ENCODE data around the gene FOXO4.

Gene FOXO4

DNA sequence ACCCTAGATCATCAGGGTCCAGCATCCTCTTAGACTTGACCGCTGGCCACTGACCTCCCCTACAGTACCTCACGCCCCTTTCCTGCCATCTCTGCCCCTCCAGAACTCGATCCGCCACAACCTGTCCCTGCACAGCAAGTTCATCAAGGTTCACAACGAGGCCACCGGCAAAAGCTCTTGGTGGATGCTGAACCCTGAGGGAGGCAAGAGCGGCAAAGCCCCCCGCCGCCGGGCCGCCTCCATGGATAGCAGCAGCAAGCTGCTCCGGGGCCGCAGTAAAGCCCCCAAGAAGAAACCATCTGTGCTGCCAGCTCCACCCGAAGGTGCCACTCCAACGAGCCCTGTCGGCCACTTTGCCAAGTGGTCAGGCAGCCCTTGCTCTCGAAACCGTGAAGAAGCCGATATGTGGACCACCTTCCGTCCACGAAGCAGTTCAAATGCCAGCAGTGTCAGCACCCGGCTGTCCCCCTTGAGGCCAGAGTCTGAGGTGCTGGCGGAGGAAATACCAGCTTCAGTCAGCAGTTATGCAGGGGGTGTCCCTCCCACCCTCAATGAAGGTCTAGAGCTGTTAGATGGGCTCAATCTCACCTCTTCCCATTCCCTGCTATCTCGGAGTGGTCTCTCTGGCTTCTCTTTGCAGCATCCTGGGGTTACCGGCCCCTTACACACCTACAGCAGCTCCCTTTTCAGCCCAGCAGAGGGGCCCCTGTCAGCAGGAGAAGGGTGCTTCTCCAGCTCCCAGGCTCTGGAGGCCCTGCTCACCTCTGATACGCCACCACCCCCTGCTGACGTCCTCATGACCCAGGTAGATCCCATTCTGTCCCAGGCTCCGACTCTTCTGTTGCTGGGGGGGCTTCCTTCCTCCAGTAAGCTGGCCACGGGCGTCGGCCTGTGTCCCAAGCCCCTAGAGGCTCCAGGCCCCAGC lies 5.2 kb downstream of the FOXO4 start:
- DNase-seq, result no peak

DNA sequence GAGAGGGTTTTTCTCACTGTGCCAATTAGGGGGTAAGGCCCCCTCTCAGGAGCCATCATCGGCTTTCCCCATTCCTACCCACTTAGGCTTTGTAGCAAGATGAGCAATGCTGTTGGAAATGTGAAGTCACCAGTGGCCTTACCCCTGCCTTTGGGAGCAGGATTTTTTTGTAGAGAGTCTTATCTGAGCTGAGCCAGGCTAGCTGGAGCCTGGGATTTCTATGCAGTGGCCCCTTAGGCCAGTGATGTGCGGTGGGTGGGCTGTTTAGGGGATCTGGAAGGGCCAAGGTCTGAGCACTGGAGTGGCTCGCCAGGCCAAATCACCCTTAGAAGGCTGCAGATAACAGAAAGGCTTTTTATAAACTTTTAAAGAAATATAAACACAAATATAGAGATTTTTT lies 6.6 kb downstream of the FOXO4 start:
- no peak for DNase-seq

DNA sequence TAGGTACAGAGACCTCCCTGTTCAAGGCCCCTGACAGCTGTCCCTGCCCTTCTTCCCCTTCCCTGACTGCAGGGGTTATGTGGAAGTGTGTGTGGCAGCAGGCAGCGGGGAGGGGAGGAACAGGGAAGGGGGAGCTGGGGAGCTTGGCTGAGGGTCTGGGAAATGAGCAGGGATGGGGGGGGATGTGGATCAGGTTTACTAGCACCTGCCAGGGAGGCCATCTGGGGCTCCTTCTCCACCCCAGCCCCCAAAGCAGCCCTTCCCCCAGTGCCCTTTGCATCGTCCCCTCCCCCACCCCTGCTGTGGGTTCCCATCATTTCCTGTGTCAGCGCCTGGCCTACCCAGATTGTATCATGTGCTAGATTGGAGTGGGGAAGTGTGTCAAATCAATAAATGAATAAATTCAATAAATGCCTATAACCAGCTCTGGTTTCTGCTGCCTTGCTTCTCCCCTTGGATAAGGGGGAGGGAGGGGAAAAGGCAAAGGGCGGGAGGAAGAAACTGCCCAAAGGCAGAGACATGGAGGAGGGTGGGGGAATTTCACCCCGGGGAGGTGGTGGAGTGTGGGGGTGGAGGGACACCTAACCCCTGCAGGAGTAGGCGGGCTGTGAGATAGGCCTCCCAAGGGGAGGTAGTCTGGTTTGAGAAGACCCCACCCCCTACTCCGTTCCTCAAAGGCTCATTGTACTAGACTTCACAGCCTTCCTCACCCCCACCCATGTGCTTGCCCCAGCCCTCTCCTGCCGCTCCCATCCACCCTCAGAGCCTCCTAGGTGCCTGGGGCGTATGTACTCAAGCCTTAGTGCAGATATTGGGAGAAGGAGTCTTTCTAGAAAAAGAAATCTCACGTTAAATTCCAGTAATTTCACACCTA lies 7.7 kb downstream of the FOXO4 start:
- DNase-seq, result peak; percentile 71

DNA sequence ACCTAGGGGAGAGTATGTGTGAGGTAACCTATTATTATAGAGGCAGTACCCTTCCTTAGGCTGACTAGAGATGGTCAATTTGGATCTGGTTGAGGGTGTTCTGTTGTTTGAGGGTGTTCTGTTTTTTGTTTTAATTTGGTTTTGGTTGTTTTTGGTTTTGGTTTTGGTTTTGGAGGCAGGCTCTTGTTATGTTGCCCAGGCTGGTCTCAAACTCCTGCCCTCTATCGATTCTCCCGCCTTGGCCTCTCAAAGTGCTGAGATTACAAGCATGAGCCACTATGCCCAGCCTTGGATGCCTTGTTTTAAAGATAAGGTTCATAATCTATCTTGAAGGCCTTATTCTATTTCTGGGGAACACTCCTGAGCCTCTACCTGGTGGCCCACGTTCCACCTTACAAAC lies 10.0 kb downstream of the FOXO4 start:
- no peak for DNase-seq

DNA sequence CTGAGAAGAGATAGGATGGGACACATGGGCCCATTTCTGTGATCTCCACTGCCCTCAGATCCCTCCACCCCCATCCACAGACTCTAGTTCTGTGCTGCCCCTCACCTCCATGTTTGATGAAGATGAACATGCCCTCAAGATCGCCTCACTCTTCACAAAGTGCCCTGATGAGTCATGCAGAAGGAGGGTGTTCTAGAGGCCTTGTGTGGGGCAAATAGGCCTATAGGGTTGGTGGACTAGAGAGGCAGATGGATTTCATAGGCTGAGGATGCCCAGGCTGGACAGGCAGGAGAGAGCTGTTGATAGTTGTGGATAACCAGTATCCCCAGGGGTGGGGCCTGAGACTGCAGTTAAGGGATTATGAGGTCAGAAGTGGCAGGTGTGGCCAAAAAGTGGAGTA lies 10.8 kb downstream of the FOXO4 start, which contains the start of gene CXorf65:
TSS of gene CXorf65 (minus strand) at position 314 of the 400 bp plus-strand sequence. CDS start at position 130, 184 bp downstream.
- DNase-seq, result peak; percentile 65

DNA sequence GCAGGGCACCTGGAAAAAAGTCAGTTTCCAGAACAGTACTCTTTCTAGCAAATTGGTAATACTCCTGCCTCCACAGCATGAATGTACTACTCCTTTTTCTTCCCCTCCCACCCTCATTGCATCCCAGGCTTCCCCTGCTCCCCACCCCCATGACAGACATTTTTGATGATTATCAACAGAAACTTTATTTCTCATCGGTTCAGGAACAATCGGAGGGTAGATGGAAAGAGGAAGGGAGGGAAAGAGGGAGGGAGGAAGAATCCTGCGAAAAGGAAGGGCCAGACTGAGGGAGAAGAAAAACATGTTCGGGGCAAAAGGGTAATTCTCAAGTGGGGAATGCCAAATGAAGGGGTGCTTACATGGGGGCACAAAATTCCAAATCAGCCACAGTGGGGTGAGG lies 11.6 kb downstream of the FOXO4 start:
- no peak for DNase-seq

DNA sequence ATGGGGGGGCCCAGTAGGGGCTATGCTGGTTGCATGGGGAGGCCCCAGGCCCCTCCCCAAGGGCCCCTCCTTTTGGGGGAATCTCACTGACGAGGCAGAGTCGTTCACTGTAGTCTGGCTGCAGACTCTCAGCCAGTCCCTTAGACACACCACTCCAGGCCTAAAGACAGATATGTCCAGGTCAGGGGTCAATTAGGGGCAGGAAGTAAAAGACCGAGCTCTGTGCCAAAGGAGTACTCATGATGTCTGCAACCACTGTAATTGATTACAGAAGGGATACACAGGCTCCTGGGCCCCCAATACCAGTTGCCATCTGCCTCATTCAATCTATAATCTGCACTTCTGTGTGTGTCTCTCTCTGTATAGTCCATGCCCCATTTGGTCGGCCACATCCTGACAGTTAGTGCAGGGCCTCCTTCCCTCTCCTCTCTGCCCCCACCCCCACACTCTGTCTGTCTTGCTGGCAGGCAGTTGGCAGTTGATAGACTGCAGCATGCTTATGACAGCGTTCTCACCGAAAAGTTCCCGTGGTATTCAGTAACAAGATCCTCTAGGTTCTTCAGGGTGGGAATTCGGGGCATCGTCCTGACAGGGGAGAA lies 12.2 kb downstream of the FOXO4 start:
- DNase-seq, result peak; percentile 68

DNA sequence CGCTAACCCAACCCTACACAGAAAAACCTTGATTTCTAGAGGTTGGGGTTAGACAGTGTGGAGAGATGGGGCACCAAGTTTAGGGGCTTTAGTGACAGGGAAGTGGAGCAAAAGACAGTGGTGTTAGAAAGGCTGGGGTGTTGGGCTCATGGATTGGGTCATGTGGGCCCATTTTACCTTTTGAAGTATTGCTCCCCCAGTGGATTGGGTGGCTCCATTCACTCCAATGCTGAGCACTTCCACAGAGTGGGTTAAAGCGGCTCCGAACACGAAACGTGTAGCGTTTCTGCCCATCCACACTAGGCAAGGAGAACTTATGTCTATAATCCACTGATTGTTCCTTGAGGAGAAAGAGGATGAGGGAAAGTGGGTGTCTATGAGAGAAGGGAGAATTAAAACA lies 13.4 kb downstream of the FOXO4 start:
- DNase-seq, result no peak

DNA sequence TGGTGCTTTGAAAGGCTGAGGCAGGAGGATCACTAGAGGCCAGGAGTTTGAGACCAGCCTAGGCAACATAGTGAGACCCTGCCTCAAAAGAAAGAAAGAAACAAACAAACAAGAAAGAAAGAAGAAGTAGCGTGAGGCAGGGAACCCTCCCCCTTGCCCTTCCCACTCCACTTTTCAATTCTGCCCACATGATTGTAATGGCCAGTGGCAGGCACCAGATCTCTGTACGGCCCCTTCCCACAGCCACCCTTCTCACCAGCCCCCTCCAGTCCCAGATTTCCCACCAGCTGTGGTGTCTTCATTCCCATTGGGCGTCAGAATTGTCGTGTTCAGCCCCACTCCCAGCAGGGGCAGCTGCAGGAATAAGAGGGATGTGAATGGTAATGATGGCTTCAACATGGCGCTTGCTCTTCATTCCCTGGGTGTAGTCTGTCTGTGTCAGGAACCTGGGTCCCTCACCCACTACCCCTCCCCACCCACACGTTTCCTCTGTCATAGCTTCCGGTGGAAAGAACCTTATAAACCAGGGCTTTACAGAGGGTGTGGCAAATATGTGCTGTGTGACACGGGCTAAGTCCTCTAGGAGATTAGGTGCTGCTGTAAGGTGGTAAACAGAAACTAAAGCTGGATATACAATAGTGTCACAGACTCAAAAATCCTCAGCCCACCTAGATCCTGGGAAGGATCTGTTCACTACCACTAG lies 15.6 kb downstream of the FOXO4 start, which contains the start of gene IL2RG:
TSS of gene IL2RG (minus strand) at position 437 of the 703 bp plus-strand sequence. CDS start at position 399, 38 bp downstream.
- peak; percentile 93 for DNase-seq

DNA sequence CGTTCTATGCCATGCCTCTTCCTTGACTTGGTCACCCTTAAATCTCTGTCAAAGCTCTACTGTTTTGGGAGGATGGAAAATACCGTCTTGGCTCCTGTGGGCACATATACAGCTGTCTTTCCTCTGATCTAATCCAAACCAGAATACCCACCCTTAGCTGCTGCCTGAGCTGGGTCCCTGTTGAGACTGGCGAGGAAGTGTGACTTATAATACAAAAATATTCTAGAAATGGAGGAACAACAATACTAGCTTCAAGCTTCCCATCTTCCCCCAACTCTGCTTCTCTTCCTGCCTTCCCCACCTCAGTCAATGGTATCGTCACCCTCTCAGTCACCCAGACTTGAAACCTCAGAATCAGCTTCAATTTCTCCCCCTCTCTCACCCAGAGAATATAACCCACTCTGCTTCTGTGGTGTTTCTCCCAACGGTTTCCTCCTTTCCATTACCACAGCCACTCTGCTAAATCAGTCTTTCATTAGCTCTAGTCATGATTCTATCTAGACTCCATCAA lies 16.3 kb downstream of the FOXO4 start:
- DNase-seq, result peak; percentile 53

DNA sequence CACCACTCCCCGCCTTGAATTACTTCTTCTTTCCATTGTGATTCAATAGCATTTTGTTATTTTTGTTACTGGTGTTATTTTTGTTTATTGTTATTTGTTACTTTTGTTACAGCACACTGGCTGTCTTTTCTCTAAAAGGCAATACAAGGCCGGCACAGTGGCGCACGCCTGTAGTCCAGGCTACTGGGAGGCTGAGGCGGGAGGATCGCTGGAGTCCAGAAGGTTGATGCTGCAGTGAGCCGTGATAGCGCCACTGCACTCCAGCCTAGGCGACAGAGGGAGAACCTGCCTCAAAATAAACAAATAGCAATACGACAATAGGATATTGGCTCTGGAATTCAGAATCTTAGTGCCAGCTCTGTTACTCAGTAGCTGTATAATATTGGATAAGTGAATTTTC lies 21.7 kb downstream of the FOXO4 start:
- DNase-seq, result no peak

DNA sequence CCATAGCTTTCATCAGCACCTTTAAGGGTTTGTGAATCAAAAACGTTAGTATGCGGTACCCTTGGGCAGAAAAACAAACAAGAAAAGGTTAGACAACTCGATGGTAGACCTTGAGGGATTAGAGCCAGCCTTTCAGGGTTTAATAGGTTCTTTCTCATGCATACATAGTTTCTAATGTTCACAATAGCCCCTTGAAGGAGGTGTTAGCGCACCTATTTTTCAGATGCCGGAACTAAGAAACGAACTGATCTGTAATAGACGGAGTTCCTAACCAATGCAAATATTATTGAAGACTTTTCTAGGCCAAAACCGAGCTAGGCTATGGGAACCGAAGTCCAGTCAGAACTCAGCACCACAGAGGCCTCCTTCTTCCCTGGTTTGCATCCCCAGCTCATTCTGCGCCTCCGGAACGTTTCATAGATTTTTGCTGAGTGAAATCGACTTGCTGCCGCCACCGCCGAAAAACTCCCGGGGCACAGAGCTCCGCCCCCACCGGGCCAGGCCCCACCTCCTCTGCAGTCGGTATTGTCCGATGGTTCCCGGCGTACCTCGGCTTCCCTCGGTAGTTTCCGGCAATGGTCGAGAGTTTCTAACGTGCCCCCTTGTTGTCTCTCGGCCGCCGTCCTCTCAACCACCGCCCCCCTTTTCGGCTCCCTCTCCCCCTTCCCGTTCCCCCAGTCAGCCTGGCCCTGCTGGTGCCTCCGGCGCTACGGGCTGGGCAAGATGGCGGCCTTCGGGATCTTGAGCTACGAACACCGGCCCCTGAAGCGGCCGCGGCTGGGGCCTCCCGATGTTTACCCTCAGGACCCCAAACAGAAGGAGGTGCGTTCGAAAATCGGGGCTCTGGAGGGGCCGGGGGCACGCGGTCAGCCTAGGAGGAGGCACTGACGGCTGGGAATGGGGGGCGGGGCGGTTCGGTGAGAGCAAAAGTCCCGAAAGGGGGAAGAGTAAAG lies 22.7 kb downstream of the FOXO4 start, which contains the start of gene MED12:
TSS of gene MED12 (plus strand) at position 565 of the 953 bp plus-strand sequence. CDS start at position 724, 159 bp downstream.
- peak; percentile 86 for DNase-seq

DNA sequence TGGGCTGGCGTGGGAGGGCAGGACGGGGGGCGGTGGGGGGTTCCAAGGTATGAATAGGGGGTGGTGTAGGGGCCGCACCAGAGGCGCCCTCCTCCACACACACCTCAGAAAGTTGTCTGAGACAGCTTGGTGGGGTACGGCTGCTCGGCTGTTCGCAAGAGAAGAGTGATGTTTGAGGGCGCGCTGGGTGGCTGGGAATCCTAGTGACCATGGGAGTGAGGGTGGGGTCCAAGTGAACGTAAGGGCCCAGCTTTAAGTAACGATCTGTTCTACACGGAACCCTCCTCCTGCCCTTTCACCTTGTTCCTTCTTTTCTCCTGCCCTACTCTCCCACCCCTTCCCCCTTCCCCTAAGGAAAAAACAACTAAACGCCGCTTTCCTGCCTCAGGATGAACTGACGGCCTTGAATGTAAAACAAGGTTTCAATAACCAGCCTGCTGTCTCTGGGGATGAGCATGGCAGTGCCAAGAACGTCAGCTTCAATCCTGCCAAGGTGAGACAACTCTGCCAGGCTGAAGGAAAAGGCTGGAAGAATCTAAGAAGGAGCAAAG lies 23.4 kb downstream of the FOXO4 start:
- no peak for DNase-seq

DNA sequence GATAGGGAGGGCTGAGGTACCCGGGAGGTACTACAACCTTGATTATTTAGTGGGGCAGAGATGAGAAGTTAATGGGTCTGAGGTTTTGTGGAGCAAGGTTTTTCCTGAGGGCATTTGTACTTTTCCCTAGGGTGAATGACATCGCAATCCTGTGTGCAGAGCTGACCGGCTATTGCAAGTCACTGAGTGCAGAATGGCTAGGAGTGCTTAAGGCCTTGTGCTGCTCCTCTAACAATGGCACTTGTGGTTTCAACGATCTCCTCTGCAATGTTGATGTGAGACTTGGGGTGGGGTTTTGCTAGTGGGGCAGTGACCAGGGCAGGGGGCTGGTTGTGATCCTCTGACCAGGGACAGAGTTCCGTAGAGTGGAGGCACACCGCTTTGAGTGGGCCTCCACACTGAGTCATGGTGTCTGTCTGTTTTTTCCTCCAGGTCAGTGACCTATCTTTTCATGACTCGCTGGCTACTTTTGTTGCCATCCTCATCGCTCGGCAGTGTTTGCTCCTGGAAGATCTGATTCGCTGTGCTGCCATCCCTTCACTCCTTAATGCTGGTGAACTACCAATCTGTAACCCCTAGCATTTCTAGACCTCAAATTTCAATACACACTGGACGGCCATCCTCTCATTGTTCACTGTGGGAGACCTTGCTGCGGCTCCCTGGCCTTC lies 32.6 kb downstream of the FOXO4 start:
- no peak for DNase-seq

DNA sequence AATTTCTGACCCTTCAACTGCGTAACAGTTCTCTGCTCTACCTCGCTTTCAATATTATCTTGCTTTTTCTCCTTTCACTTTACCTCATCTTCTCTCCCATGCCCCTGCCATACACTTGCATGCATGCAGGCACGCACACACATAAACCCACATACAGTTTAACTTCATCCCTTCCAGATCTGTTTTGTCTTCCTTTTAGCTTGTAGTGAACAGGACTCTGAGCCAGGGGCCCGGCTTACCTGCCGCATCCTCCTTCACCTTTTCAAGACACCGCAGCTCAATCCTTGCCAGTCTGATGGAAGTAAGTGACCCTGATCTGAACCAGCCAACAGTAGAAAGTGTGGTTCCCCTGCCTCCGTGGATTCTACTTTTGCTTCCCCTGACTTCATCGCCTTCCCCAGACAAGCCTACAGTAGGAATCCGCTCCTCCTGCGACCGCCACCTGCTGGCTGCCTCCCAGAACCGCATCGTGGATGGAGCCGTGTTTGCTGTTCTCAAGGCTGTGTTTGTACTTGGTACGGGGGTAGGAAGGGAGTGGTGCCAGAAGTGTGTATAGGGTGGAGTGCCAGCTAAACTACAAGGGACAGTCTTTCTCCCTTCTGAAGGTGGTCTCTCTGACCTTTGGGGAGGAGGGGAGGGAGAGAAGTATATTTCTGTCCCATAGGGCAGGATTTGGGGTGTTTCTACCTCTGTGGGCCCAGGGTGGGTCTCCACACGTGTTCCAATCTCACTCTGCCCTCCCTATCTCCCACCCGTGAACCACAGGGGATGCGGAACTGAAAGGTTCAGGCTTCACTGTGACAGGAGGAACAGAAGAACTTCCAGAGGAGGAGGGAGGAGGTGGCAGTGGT lies 33.5 kb downstream of the FOXO4 start:
- DNase-seq, result peak; percentile 80

DNA sequence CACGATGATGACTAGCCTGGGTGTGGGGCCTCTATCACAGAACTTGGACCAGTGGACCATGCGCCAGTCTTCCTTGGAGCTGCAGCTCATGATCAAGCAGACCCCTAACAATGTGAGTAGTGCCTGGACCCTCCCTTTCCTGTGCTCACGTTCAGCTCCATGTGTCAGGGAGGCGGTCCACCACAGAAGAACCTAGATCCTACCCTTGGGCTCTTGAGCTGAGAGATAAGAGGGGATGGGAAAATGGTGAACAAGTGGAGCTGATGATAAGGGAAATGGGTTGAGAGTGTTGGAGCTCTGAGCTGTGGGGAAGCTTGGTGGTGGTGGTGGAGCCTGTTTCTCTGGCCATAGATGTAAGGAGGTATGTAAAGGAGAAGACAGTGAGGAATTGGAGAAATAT lies 35.9 kb downstream of the FOXO4 start:
- no peak for DNase-seq

DNA sequence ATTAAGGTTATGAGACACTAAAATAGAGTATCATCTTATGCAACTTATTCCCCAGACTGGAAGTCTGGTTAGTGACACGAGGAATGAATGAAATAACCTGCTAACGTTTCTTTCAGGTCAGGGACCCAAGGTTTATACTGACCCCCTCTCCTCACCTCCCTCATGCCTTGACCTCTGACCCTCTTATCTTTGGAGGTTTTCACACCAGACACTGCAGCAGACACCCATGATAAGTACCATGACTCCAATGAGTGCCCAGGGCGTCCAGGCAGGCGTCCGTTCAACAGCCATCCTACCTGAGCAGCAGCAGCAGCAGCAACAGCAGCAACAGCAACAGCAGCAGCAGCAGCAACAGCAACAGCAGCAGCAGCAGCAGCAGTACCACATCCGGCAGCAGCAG lies 44.8 kb downstream of the FOXO4 start:
- no peak for DNase-seq

DNA sequence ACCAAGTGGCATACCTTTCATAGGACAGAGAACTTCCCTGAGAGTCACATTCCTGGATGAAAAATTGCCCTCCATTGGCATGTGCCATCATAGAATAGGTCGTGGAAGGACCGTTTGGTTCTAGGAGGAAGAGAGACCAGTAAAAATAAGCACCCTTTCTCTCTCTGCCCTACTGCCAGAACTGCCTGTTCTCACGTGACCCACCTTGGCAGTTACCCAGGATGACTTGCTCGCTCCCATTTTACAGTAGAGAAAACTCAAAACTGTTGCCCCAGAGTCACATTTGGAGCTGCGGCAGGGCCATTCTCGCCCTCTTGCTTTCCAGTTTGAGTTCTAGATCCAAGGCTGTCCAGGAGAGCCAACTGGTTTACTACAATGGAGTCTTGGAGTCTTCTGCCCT lies 47.9 kb downstream of the FOXO4 start:
- no peak for DNase-seq

DNA sequence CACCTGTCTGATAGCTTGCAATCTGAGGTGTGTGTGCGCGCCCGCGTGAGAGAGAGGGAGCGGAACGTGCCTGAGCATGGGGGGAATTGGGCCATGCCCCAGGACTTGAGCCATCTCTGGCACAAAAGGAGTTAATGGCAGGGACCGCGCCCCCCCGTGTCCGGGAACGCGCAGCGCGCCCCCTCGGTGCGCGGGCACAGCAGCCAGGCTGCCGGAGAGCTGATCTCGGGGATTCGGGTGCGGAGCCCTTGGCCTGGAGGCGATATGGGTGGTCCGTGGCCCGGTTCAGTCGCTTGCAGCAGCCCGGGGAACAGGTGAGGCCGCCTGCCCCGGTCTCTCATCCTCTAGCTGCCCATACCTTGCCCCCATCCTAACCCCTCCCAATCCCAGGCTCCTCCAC lies 49.0 kb downstream of the FOXO4 start, which contains the start of gene NLGN3:
TSS of gene NLGN3 (plus strand) at position 191 of the 400 bp plus-strand sequence. CDS start 2,909 bp downstream, outside the sequence.
- DNase-seq, result no peak

All from activated CD4-positive, alpha-beta T cell treated with anti-CD3 and anti-CD28 coated beads, Interleukin-2, Interleukin-6, amounts not matched to agents 100 ng/mL and 50 ng/mL, durations not matched to agents 16 hours and 8 hours (primary cell).